ENCODE data around the gene SAMD7. TPM values are rescaled to one million over a fixed set of nuclear protein-coding genes. Genes with fewer than 3 reads are reported as not detected.

Gene SAMD7
- total RNA-seq, 3 donors from 2014 or later (not counting 1 experiment from before 2014, with no cell fraction given) = not detected

GRCh38 chr3:169869484-169870220 is 41.7 kb upstream of the SAMD7 start, which contains the start of gene LRRC31:
Gene LRRC31, minus strand, starts transcription at chr3:169869935. Its CDS starts 128 bp downstream, at chr3:169869807.
- DNase-seq = no peak
- no peak within 1 kb of the TSS for H3K4me3 ChIP-seq (ENCODE audit: low read length)
- Mint-ChIP-seq H3K36me3 (no peaks in the 10 kb centered on the region), H3K9me3 (no peaks in the 10 kb centered on the region), H3K4me1 (peaks cover 4% of the 10 kb centered on the region in 2 donors), H3K4me3 (no peak within 1 kb of the TSS), H3K27me3 (ENCODE audit: low read depth in 2 of 2) (peaks cover 5 to 11% of the 10 kb centered on the region in 2 donors), H3K27ac (no peak within 1 kb of the TSS)
- no peaks in the 10 kb centered on the region for H3K27me3 ChIP-seq (ENCODE audit: control insufficient read depth, insufficient read depth, low read length)
- intact Hi-C loops (cut with micrococcal nuclease) = no loop called here
- H3K27ac ChIP-seq (ENCODE audit: low read length) = no peak within 1 kb of the TSS
- H3K9me3 ChIP-seq (ENCODE audit: control insufficient read depth, insufficient read depth, low read length) = no peaks in the 10 kb centered on the region
- 91% methylated on average over 1 of the region's 2 CpGs for WGBS (ENCODE audit: insufficient coverage)
- TF ChIP-seq CTCF (IDR thresholded peaks at IDR 0.05) = no peak
- ATAC-seq = no peak
- H3K4me1 ChIP-seq (ENCODE audit: control insufficient read depth, insufficient read depth, low read length) = no peaks in the 10 kb centered on the region
- no peaks in the 10 kb centered on the region for H3K36me3 ChIP-seq (ENCODE audit: control insufficient read depth, insufficient read depth, low read length)

GRCh38 chr3:169871129-169871886 is 40.1 kb upstream of the SAMD7 start:
- no peak overlapping the region for H3K27ac Mint-ChIP-seq
- DNase-seq = peak in 1 of 2 donors; percentile 22
- no peaks in the 10 kb centered on the region for H3K36me3 Mint-ChIP-seq
- peaks cover 4% of the 10 kb centered on the region in 2 donors for H3K4me1 Mint-ChIP-seq
- Histone ChIP-seq H3K27me3 (ENCODE audit: control insufficient read depth, insufficient read depth, low read length) (no peaks in the 10 kb centered on the region), H3K4me3 (ENCODE audit: low read length) (no peak overlapping the region), H3K36me3 (ENCODE audit: control insufficient read depth, insufficient read depth, low read length) (no peaks in the 10 kb centered on the region), H3K27ac (ENCODE audit: low read length) (no peak overlapping the region), H3K9me3 (ENCODE audit: control insufficient read depth, insufficient read depth, low read length) (no peaks in the 10 kb centered on the region), H3K4me1 (ENCODE audit: control insufficient read depth, insufficient read depth, low read length) (no peaks in the 10 kb centered on the region)
- no peak for ATAC-seq
- no peaks in the 10 kb centered on the region for H3K9me3 Mint-ChIP-seq
- 85% methylated on average over 1 of the region's 2 CpGs for WGBS (ENCODE audit: insufficient coverage)
- H3K4me3 Mint-ChIP-seq = no peak overlapping the region
- peaks cover 11 to 14% of the 10 kb centered on the region in 2 donors for H3K27me3 Mint-ChIP-seq (ENCODE audit: low read depth in 2 of 2)
- no peak for TF ChIP-seq CTCF (IDR thresholded peaks at IDR 0.05)
- intact Hi-C loops (cut with micrococcal nuclease) = no loop called here

GRCh38 chr3:169879013-169879557 is 32.3 kb upstream of the SAMD7 start:
- Mint-ChIP-seq H3K4me1 (no peaks in the 10 kb centered on the region), H3K27me3 (ENCODE audit: low read depth in 2 of 2) (peaks cover 4 to 15% of the 10 kb centered on the region in 2 donors), H3K9me3 (no peaks in the 10 kb centered on the region), H3K4me3 (no peak overlapping the region), H3K27ac (no peak overlapping the region), H3K36me3 (no peaks in the 10 kb centered on the region)
- no peaks in the 10 kb centered on the region for H3K36me3 ChIP-seq (ENCODE audit: control insufficient read depth, insufficient read depth, low read length)
- no peaks in the 10 kb centered on the region for H3K9me3 ChIP-seq (ENCODE audit: control insufficient read depth, insufficient read depth, low read length)
- WGBS (ENCODE audit: insufficient coverage) = 85% methylated on average over 7 of the region's 8 CpGs
- DNase-seq (no peak), ATAC-seq (no peak)
- intact Hi-C loops (cut with micrococcal nuclease) = no loop called here
- TF ChIP-seq CTCF (IDR thresholded peaks at IDR 0.05) = no peak
- H3K4me1 ChIP-seq (ENCODE audit: control insufficient read depth, insufficient read depth, low read length) = no peaks in the 10 kb centered on the region
- H3K27me3 ChIP-seq (ENCODE audit: control insufficient read depth, insufficient read depth, low read length) = no peaks in the 10 kb centered on the region
- no peak overlapping the region for H3K27ac ChIP-seq (ENCODE audit: low read length)
- no peak overlapping the region for H3K4me3 ChIP-seq (ENCODE audit: low read length)
